Measurements from ENCODE around the gene TAS2R7.

- TF ChIP-seq CTCF (IDR thresholded peaks at IDR 0.05) (no peak), POLR2A (IDR thresholded peaks at IDR 0.05) (no peak)
Observed at GRCh38 chr12:10802587-10802986, at the start of gene TAS2R7.

Data from thyroid gland (tissue), 4 donors.